ENCODE results near the gene PAPPA2.

GRCh38 chr1:176773038-176773437, 310.1 kb downstream of the PAPPA2 start:
- TF ChIP-seq CTCF (conservative IDR thresholded peaks at IDR 0.05) (no peak), ZFX (IDR thresholded peaks at IDR 0.05) (no peak)
